Measurements from ENCODE around the gene OR2T10.

- TF ChIP-seq POLR2AphosphoS5 (IDR thresholded peaks at IDR 0.05), result no peak
- TF ChIP-seq, protein P1, sequence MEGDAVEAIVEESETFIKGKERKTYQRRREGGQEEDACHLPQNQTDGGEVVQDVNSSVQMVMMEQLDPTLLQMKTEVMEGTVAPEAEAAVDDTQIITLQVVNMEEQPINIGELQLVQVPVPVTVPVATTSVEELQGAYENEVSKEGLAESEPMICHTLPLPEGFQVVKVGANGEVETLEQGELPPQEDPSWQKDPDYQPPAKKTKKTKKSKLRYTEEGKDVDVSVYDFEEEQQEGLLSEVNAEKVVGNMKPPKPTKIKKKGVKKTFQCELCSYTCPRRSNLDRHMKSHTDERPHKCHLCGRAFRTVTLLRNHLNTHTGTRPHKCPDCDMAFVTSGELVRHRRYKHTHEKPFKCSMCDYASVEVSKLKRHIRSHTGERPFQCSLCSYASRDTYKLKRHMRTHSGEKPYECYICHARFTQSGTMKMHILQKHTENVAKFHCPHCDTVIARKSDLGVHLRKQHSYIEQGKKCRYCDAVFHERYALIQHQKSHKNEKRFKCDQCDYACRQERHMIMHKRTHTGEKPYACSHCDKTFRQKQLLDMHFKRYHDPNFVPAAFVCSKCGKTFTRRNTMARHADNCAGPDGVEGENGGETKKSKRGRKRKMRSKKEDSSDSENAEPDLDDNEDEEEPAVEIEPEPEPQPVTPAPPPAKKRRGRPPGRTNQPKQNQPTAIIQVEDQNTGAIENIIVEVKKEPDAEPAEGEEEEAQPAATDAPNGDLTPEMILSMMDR (IDR thresholded peaks at IDR 0.05), result no peak
These were observed 30.7 kb upstream of the OR2T10 start for GRCh38 chr1:248627971-248628844.

All from prostate gland (tissue), 2 donors.